Astrocyte (in vitro differentiated cells and primary cell): ENCODE data around the gene RHCG. TPM values are rescaled to one million over a fixed set of nuclear protein-coding genes. Genes with fewer than 3 reads are reported as not detected.

ENCODE experiments used
- DNase-seq: peaks from one replicate; pipeline ENCODE4 v3.0.0-alpha.2; 2010; ENCODE audit warnings: low read depth
- FAIRE-seq: peaks from 2 replicates; lab custom pipeline; 2011; peaks lifted over from hg19 to GRCh38; lab: Jason Lieb, UNC
- H2AFZ ChIP-seq: 2 replicates; pipeline ENCODE4 v1.6.0; 2012; ENCODE audit warnings: low read depth, low read length, inconsistent platforms
- H3K27ac ChIP-seq: 2 replicates; pipeline ENCODE4 v1.5.1; 2011; ENCODE audit warnings: low read depth, low read length, inconsistent platforms
- H3K27me3 ChIP-seq: 2 replicates; pipeline ENCODE4 v1.6.0; 2011; ENCODE audit warnings: low read length, inconsistent platforms; ENCODE audit not compliant: insufficient read depth
- H3K36me3 ChIP-seq: 2 replicates; pipeline ENCODE4 v1.5.1; 2011; ENCODE audit warnings: low read length, inconsistent platforms; ENCODE audit not compliant: insufficient read depth
- H3K4me1 ChIP-seq: 2 replicates; pipeline ENCODE4 v1.5.1; 2011; ENCODE audit warnings: low read length, inconsistent platforms; ENCODE audit not compliant: insufficient read depth
- H3K4me2 ChIP-seq: 2 replicates; pipeline ENCODE4 v1.6.0; 2012; ENCODE audit warnings: low read length, inconsistent platforms
- H3K4me3 ChIP-seq: 2 replicates; pipeline ENCODE4 v1.5.1; 2011; ENCODE audit warnings: low read depth, mild to moderate bottlenecking, low read length, inconsistent platforms; ENCODE audit not compliant: insufficient read depth
- H3K79me2 ChIP-seq: 2 replicates; pipeline ENCODE4 v1.6.0; 2012; ENCODE audit warnings: mild to moderate bottlenecking, low read length, inconsistent platforms; ENCODE audit not compliant: insufficient read depth
- H3K9ac ChIP-seq: 2 replicates; pipeline ENCODE4 v1.6.0; 2012; ENCODE audit warnings: mild to moderate bottlenecking, low read length, inconsistent platforms
- H3K9me3 ChIP-seq: 2 replicates; pipeline ENCODE4 v1.5.1; 2012; ENCODE audit warnings: low read depth, mild to moderate bottlenecking, low read length, inconsistent platforms; ENCODE audit not compliant: insufficient read depth
- H4K20me1 ChIP-seq: 2 replicates; pipeline ENCODE4 v1.6.0; 2012; ENCODE audit warnings: low read length, inconsistent platforms; ENCODE audit not compliant: insufficient read depth
- H3K27ac Mint-ChIP-seq: one replicate; pipeline ENCODE4 v1.8.0; 2021; ENCODE audit warnings: mild to moderate bottlenecking, mixed read lengths; ENCODE audit not compliant: unreplicated experiment
- H3K27me3 Mint-ChIP-seq: one replicate; pipeline ENCODE4 v1.8.0; 2021; ENCODE audit warnings: low read depth, mixed read lengths; ENCODE audit not compliant: unreplicated experiment
- H3K36me3 Mint-ChIP-seq: one replicate; pipeline ENCODE4 v1.8.0; 2021; ENCODE audit warnings: low read depth, mixed read lengths; ENCODE audit not compliant: unreplicated experiment
- H3K4me1 Mint-ChIP-seq: one replicate; pipeline ENCODE4 v1.8.0; 2021; ENCODE audit warnings: low read depth, mixed read lengths; ENCODE audit not compliant: unreplicated experiment
- H3K4me3 Mint-ChIP-seq: one replicate; pipeline ENCODE4 v1.8.0; 2021; ENCODE audit warnings: mild to moderate bottlenecking, moderate library complexity, mixed read lengths; ENCODE audit not compliant: unreplicated experiment
- H3K9me3 Mint-ChIP-seq: one replicate; pipeline ENCODE4 v1.8.0; 2021; ENCODE audit warnings: mild to moderate bottlenecking, mixed read lengths; ENCODE audit not compliant: unreplicated experiment
- CTCF ChIP-seq: IDR thresholded peaks from 2 replicates; pipeline ENCODE4 v1.5.1; 2011; ENCODE audit warnings: low read depth, mild to moderate bottlenecking, inconsistent platforms, low read length, moderate library complexity; ENCODE audit not compliant: insufficient read depth
- EZH2 ChIP-seq: IDR thresholded peaks from 2 replicates; pipeline ENCODE4 v1.6.1; 2012; ENCODE audit warnings: mild to moderate bottlenecking, low read length, inconsistent platforms; ENCODE audit not compliant: insufficient read depth
- total RNA-seq: library from RNA; stranded (reverse); gene quantifications from 2 replicates; pipeline ENCODE4 v1.2.1, GENCODE V29; 2021

Gene RHCG
- total RNA-seq, 1 donor from 2014 or later: 0.18 TPM

GRCh38 chr15:89429023-89429422 is 67.4 kb downstream of the RHCG start:
- TF ChIP-seq CTCF (no peak), EZH2 (no peak)
- Histone ChIP-seq H3K4me1 (peaks cover 5% of the 10 kb centered on the region), H3K9me3 (no peaks in the 10 kb centered on the region), H3K79me2 (no peaks in the 10 kb centered on the region), H3K27ac (no peak overlapping the region), H2AFZ (no peak overlapping the region), H3K4me2 (no peak overlapping the region), H3K36me3 (no peaks in the 10 kb centered on the region), H4K20me1 (no peaks in the 10 kb centered on the region), H3K4me3 (no peak overlapping the region), H3K27me3 (peaks cover 12% of the 10 kb centered on the region), H3K9ac (no peak overlapping the region)
- H3K4me1 Mint-ChIP-seq: peaks cover 3% of the 10 kb centered on the region
- DNase-seq: no peak
- no peak overlapping the region for H3K4me3 Mint-ChIP-seq
- no peak for FAIRE-seq
- peaks cover 61% of the 10 kb centered on the region for H3K27me3 Mint-ChIP-seq
- H3K36me3 Mint-ChIP-seq: no peaks in the 10 kb centered on the region
- no peak overlapping the region for H3K27ac Mint-ChIP-seq
- no peaks in the 10 kb centered on the region for H3K9me3 Mint-ChIP-seq

DNA sequence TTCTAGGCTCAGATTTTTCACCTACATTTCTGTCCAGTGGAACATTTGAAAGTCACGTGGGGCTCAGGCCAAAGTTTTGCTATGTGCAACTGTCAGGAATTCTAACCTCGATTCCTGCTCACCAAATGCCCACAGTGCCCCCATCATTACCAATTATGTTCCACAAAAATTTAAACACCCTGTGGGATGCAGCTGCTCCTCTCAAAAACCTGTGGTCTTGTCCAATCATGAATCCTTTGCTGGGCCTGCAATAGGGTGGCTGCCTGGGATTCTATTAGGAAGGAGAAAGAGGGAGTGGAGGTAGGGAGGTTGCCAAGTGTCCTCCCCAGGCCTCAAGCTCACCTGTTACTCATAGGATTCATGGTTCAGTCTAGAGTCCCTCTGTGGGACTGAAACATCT is 68.1 kb downstream of the RHCG start:
- H3K9me3 ChIP-seq: no peaks in the 10 kb centered on the region
- no peaks in the 10 kb centered on the region for H3K79me2 ChIP-seq
- H4K20me1 ChIP-seq: no peaks in the 10 kb centered on the region
- FAIRE-seq (no peak), DNase-seq (no peak)
- Mint-ChIP-seq H3K27ac (no peak overlapping the region), H3K4me1 (peaks cover 3% of the 10 kb centered on the region), H3K36me3 (no peaks in the 10 kb centered on the region), H3K27me3 (peaks cover 64% of the 10 kb centered on the region), H3K9me3 (no peaks in the 10 kb centered on the region), H3K4me3 (no peak overlapping the region)
- no peak overlapping the region for H2AFZ ChIP-seq
- peaks cover 5% of the 10 kb centered on the region for H3K4me1 ChIP-seq
- H3K27ac ChIP-seq: no peak overlapping the region
- H3K36me3 ChIP-seq: no peaks in the 10 kb centered on the region
- H3K27me3 ChIP-seq: peaks cover 12% of the 10 kb centered on the region
- TF ChIP-seq EZH2 (no peak), CTCF (no peak)
- H3K9ac ChIP-seq: no peak overlapping the region
- no peak overlapping the region for H3K4me3 ChIP-seq
- no peak overlapping the region for H3K4me2 ChIP-seq

DNA sequence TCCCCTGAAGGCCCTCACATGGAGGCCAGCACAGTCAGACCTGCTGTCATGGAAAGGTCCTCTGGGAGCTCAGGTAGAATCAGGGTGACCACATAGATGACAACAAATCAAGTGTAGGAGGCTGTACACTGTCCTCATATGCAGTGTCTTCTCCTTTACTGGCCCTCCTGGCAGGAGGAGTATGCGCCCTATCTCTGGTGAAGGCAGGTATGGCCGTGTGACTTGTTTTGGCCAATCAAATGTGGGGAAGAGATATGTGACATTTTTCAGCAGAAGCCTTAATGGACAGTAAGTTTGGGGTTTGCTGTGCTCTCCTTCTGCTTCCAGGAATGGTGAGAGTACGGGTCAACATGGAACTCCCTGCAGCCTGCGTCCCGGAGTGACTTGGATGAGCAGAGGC is 69.9 kb downstream of the RHCG start:
- no peaks in the 10 kb centered on the region for H3K9me3 ChIP-seq
- no peak overlapping the region for H3K4me3 ChIP-seq
- H3K27me3 Mint-ChIP-seq: peaks cover 66% of the 10 kb centered on the region
- peaks cover 18% of the 10 kb centered on the region for H3K27me3 ChIP-seq
- no peaks in the 10 kb centered on the region for H3K79me2 ChIP-seq
- peaks cover 5% of the 10 kb centered on the region for H3K4me1 ChIP-seq
- H3K9me3 Mint-ChIP-seq: no peaks in the 10 kb centered on the region
- FAIRE-seq (no peak), DNase-seq (no peak)
- H3K4me3 Mint-ChIP-seq: no peak overlapping the region
- H3K36me3 ChIP-seq: no peaks in the 10 kb centered on the region
- no peak overlapping the region for H3K27ac ChIP-seq
- H3K4me2 ChIP-seq: no peak overlapping the region
- no peaks in the 10 kb centered on the region for H3K36me3 Mint-ChIP-seq
- no peaks in the 10 kb centered on the region for H4K20me1 ChIP-seq
- no peak overlapping the region for H3K9ac ChIP-seq
- peaks cover 3% of the 10 kb centered on the region for H3K4me1 Mint-ChIP-seq
- H3K27ac Mint-ChIP-seq: no peak overlapping the region
- H2AFZ ChIP-seq: no peak overlapping the region
- TF ChIP-seq EZH2 (no peak), CTCF (no peak)
